ENCODE data around the gene FMN1.

FMN1 gene

GRCh38 chr15:32716915-32717425 lies 477.5 kb downstream of the FMN1 start:
- no peak for TF ChIP-seq CTCF (IDR thresholded peaks at IDR 0.05)

- TF ChIP-seq CTCF (IDR thresholded peaks at IDR 0.05) = no peak
These were observed 478.1 kb downstream of the FMN1 start for GRCh38 chr15:32716216-32716914.
